IPS-18c (cell line): ENCODE data around the gene GSE1.

ENCODE experiments used
- H3K4me3 ChIP-seq: 2 replicates; pipeline ENCODE4 v1.7.0; 2013; ENCODE audit warnings: low read depth, mild to moderate bottlenecking, low read length, moderate library complexity; ENCODE audit not compliant: insufficient read depth
- H3K9me3 ChIP-seq: one replicate; pipeline ENCODE4 v1.6.1; 2013; ENCODE audit warnings: mild to moderate bottlenecking, low read length, moderate library complexity; ENCODE audit not compliant: control insufficient read depth, insufficient read depth

GSE1 gene

GRCh38 chr16:85612801-85613603 lies at the start of gene GSE1:
Gene GSE1, plus strand, starts transcription at chr16:85613322. Its CDS starts 70 bp downstream, at chr16:85613392.
- H3K4me3 ChIP-seq, result peak within 1 kb of the TSS; percentile 70
- H3K9me3 ChIP-seq, result no peaks in the 10 kb centered on the region

GRCh38 chr16:85563515-85564276 lies 49.4 kb upstream of the GSE1 start:
- H3K9me3 ChIP-seq, result no peaks in the 10 kb centered on the region
- H3K4me3 ChIP-seq, result no peak overlapping the region; the same call in 1 of the 2 replicates

GRCh38 chr16:85564277-85565051 lies 48.7 kb upstream of the GSE1 start:
- H3K9me3 ChIP-seq, result no peaks in the 10 kb centered on the region
- no peak overlapping the region for H3K4me3 ChIP-seq

- no peaks in the 10 kb centered on the region for H3K9me3 ChIP-seq
- no peak overlapping the region for H3K4me3 ChIP-seq
Observed at GRCh38 chr16:85565340-85565739, 47.8 kb upstream of the GSE1 start.

- H3K4me3 ChIP-seq, result no peak overlapping the region
- H3K9me3 ChIP-seq, result no peaks in the 10 kb centered on the region
Observed at GRCh38 chr16:85565801-85566526, 47.2 kb upstream of the GSE1 start.

- Histone ChIP-seq H3K4me3 (no peak overlapping the region), H3K9me3 (no peaks in the 10 kb centered on the region)
Observed at GRCh38 chr16:85566561-85567100, 46.5 kb upstream of the GSE1 start.

GRCh38 chr16:85567101-85567866 lies 45.8 kb upstream of the GSE1 start:
- Histone ChIP-seq H3K9me3 (no peaks in the 10 kb centered on the region), H3K4me3 (peak overlapping the region; percentile 20; the same call in 1 of the 2 replicates)

GRCh38 chr16:85567935-85568334 lies 45.2 kb upstream of the GSE1 start:
- Histone ChIP-seq H3K9me3 (no peaks in the 10 kb centered on the region), H3K4me3 (no peak overlapping the region)

- no peak overlapping the region for H3K4me3 ChIP-seq
- no peaks in the 10 kb centered on the region for H3K9me3 ChIP-seq
Observed at GRCh38 chr16:85568519-85568918, 44.6 kb upstream of the GSE1 start.

GRCh38 chr16:85569039-85569614 lies 44.0 kb upstream of the GSE1 start:
- Histone ChIP-seq H3K4me3 (no peak overlapping the region), H3K9me3 (no peaks in the 10 kb centered on the region)

GRCh38 chr16:85569615-85570212 lies 43.4 kb upstream of the GSE1 start:
- Histone ChIP-seq H3K4me3 (no peak overlapping the region), H3K9me3 (no peaks in the 10 kb centered on the region)

- H3K9me3 ChIP-seq, result no peaks in the 10 kb centered on the region
- no peak overlapping the region; the same call in 1 of the 2 replicates for H3K4me3 ChIP-seq
Observed at GRCh38 chr16:85570213-85570734, 42.8 kb upstream of the GSE1 start.

GRCh38 chr16:85570735-85571562 lies 42.2 kb upstream of the GSE1 start:
- no peaks in the 10 kb centered on the region for H3K9me3 ChIP-seq
- H3K4me3 ChIP-seq, result no peak overlapping the region

GRCh38 chr16:85571563-85571812 lies 41.6 kb upstream of the GSE1 start:
- H3K4me3 ChIP-seq, result no peak overlapping the region

More at GRCh38 chr16:85571563-85571812, 41.6 kb upstream of the GSE1 start:
- no peaks in the 10 kb centered on the region for H3K9me3 ChIP-seq
